Liver (tissue), 9 donors: ENCODE results near the gene FTO. TPM values are rescaled to one million over a fixed set of nuclear protein-coding genes. Genes with fewer than 3 reads are reported as not detected.
A peak's percentile ranks its signal among the peaks of the same experiment; 100 is the strongest.

ENCODE experiments used
- DNase-seq: peaks from one replicate; pipeline ENCODE4 v3.0.0-alpha.2; 2017; ENCODE audit warnings: low spot score
- H3K27ac ChIP-seq, 2 donors: one replicate each; pipeline ENCODE4 v1.7.0; 2013; ENCODE audit warnings: inconsistent platforms in 2 of 2, low read length in 2 of 2, control low read depth in 1 of 2, low read depth in 1 of 2, mild to moderate bottlenecking in 1 of 2
- H3K27me3 ChIP-seq, 4 donors: one replicate each; pipeline versions ENCODE4 v1.6.1 to v1.7.0; 2013; ENCODE audit warnings: low read length in 3 of 4, inconsistent platforms in 1 of 4, mild to moderate bottlenecking in 1 of 4, moderate library complexity in 1 of 4; ENCODE audit not compliant: control insufficient read depth in 4 of 4, insufficient read depth in 4 of 4
- H3K36me3 ChIP-seq, 4 donors: one replicate each; pipeline versions ENCODE4 v1.6.1 to v1.7.0; 2013; ENCODE audit warnings: low read length in 3 of 4, mild to moderate bottlenecking in 3 of 4, low read depth in 1 of 4, moderate library complexity in 1 of 4; ENCODE audit not compliant: control insufficient read depth in 4 of 4, insufficient read depth in 3 of 4
- H3K4me1 ChIP-seq, 4 donors: one replicate each; pipeline versions ENCODE4 v1.6.1 to v1.7.0; 2013; ENCODE audit warnings: low read length in 3 of 4, mild to moderate bottlenecking in 3 of 4, moderate library complexity in 1 of 4; ENCODE audit not compliant: control insufficient read depth in 4 of 4, insufficient read depth in 4 of 4
- H3K4me3 ChIP-seq, 3 donors: one replicate each; pipeline versions ENCODE4 v1.6.1 to v1.7.0; 2013; ENCODE audit warnings: low read length in 3 of 3, control low read depth in 1 of 3, low read depth in 1 of 3, mild to moderate bottlenecking in 1 of 3
- H3K9ac ChIP-seq, 2 donors: one replicate each; pipeline ENCODE4 v1.7.0; 2013; ENCODE audit warnings: low read length in 2 of 2, mild to moderate bottlenecking in 2 of 2, moderate library complexity in 2 of 2, control low read depth in 1 of 2, low read depth in 1 of 2
- H3K9me3 ChIP-seq, 4 donors: one replicate each; pipeline versions ENCODE4 v1.6.1 to v1.7.0; 2013; ENCODE audit warnings: low read length in 3 of 4; ENCODE audit not compliant: control insufficient read depth in 4 of 4
- EGR1 ChIP-seq, 2 donors: IDR thresholded peaks; 2 replicates each; pipeline ENCODE4 v1.6.1; 2016 to 2018; ENCODE audit warnings: antibody characterized with exemption in 2 of 2, low read depth in 2 of 2
- FOXA1 ChIP-seq: IDR thresholded peaks from 2 replicates; pipeline ENCODE4 v1.6.1; 2016; ENCODE audit warnings: antibody characterized with exemption
- FOXA2 ChIP-seq: IDR thresholded peaks from 2 replicates; pipeline ENCODE4 v1.6.1; 2016; ENCODE audit warnings: antibody characterized with exemption
- GABPA ChIP-seq, 2 donors: IDR thresholded peaks in 1 of 2; conservative IDR thresholded peaks in 1 of 2; 2 replicates each; pipeline ENCODE4 v1.6.1; 2016; ENCODE audit warnings: antibody characterized with exemption in 2 of 2, mild to moderate bottlenecking in 1 of 2, moderate library complexity in 1 of 2
- HNF4A ChIP-seq, 2 donors: conservative IDR thresholded peaks; 2 replicates each; pipeline ENCODE4 v1.6.1; 2016; ENCODE audit warnings: antibody characterized with exemption in 2 of 2, mild to moderate bottlenecking in 2 of 2
- HNF4G ChIP-seq: IDR thresholded peaks from 2 replicates; pipeline ENCODE4 v1.6.1; 2016; ENCODE audit warnings: antibody characterized with exemption
- JUND ChIP-seq, 2 donors: IDR thresholded peaks; 2 replicates each; pipeline ENCODE4 v1.6.1; 2016; ENCODE audit warnings: antibody characterized with exemption in 2 of 2
- RAD21 ChIP-seq, 2 donors: IDR thresholded peaks; 2 replicates each; pipeline ENCODE4 v1.6.1; 2016; ENCODE audit warnings: antibody characterized with exemption in 2 of 2, mild to moderate bottlenecking in 2 of 2
- SP1 ChIP-seq: IDR thresholded peaks from 2 replicates; pipeline ENCODE4 v1.6.1; 2018; ENCODE audit warnings: antibody characterized with exemption, mild to moderate bottlenecking
- TAF1 ChIP-seq: conservative IDR thresholded peaks from 2 replicates; pipeline ENCODE4 v1.6.1; 2016; ENCODE audit warnings: antibody characterized with exemption, mild to moderate bottlenecking
- YY1 ChIP-seq: IDR thresholded peaks from 2 replicates; pipeline ENCODE4 v1.6.1; 2016; ENCODE audit warnings: antibody characterized with exemption, mild to moderate bottlenecking
- WGBS: extraction: QIAGEN DNeasy Blood & Tissue Kit; methylation state at CpG from one replicate; pipeline ENCODE4 v1.1.7; 2013; 5-methylcytosine and 5-hydroxymethylcytosine counted together
- polyA plus RNA-seq, 2 donors: library from polyadenylated mRNA; stranded (reverse) in 1 of 2; unstranded in 1 of 2; fragments of 200-250 nt in 1 of 2; fragments of >200 nt in 1 of 2; fragmentation: Nextera tagmentation in 1 of 2; extraction: Ambion mirVana in 1 of 2; gene quantifications; one replicate each; pipeline versions ENCODE4 v1.2.1 to v1.2.3, GENCODE V29; 2013 to 2015
- total RNA-seq, 2 donors: library from RNA; depleted of rRNA; stranded (reverse); fragments of >200 nt; gene quantifications; one replicate each; pipeline ENCODE4 v1.2.3, GENCODE V29; 2014
- TF ChIP-seq, protein P1 (sequence below): IDR thresholded peaks from 2 replicates; pipeline ENCODE4 v1.6.1; 2016; ENCODE audit warnings: antibody characterized with exemption
- TF ChIP-seq, protein P2 (sequence below): fragments of 150-350 bp; IDR thresholded peaks from 2 replicates; pipeline ENCODE4 v1.5.1; 2017; ENCODE audit warnings: improper control_type of control experiment, low read depth, low read length; ENCODE audit not compliant: missing input control
- TF ChIP-seq, protein P3 (sequence below): IDR thresholded peaks from 2 replicates; pipeline ENCODE4 v1.6.1; 2016; ENCODE audit warnings: antibody characterized with exemption
- TF ChIP-seq, protein P4 (sequence below): IDR thresholded peaks from 2 replicates; pipeline ENCODE4 v1.6.1; 2016; ENCODE audit warnings: antibody characterized with exemption
- TF ChIP-seq, protein P5 (sequence below): IDR thresholded peaks from 2 replicates; pipeline ENCODE4 v1.6.1; 2016; ENCODE audit warnings: antibody characterized with exemption, mild to moderate bottlenecking
- donor health status: healthy.
- donor health status: healthy.
- donor health status: healthy.
- donor health status: healthy.
- donor health status: healthy.

FTO gene
- total and polyA plus RNA-seq, 4 donors = 12.0 to 54.2 (median 24.6) TPM

DNA sequence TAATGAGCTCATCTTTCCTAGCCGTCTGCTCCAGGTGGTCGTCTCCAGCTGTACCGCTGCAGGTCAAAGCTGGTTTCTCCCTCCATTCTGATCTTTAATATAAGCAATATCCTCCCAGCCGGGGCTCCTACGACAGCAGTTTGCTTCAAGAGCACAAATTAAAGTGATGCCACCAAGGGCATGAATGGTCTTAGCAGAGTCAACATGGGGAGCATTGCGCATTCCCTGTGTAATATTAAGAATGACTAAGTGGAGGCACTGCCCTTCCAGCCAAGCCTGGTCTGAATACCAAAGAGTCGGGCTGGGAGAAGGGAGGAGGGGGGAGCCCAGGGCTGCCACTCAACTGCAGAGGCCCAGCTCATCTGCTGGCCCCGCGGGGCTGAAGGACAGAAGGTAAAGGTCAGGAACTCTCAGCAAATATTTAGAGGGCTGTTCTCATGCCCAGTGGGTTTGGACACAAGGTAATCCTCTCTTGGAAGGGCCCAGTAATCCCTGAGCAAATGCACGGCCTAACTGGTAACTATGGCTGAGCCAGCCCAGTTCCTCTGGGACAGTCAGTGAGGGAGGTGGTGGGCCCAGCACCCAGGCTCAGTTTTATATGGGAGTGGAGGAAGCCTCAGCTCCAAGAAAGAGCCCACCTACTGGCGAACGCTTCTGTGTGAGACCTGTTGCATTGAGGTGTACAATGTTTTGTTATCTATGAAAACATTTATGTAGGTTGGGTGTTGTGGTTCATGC lies 461.4 kb downstream of the FTO start (continued):
- TF ChIP-seq, protein P1, sequence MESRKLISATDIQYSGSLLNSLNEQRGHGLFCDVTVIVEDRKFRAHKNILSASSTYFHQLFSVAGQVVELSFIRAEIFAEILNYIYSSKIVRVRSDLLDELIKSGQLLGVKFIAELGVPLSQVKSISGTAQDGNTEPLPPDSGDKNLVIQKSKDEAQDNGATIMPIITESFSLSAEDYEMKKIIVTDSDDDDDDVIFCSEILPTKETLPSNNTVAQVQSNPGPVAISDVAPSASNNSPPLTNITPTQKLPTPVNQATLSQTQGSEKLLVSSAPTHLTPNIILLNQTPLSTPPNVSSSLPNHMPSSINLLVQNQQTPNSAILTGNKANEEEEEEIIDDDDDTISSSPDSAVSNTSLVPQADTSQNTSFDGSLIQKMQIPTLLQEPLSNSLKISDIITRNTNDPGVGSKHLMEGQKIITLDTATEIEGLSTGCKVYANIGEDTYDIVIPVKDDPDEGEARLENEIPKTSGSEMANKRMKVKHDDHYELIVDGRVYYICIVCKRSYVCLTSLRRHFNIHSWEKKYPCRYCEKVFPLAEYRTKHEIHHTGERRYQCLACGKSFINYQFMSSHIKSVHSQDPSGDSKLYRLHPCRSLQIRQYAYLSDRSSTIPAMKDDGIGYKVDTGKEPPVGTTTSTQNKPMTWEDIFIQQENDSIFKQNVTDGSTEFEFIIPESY = peak; percentile 46
- TF ChIP-seq, protein P2, sequence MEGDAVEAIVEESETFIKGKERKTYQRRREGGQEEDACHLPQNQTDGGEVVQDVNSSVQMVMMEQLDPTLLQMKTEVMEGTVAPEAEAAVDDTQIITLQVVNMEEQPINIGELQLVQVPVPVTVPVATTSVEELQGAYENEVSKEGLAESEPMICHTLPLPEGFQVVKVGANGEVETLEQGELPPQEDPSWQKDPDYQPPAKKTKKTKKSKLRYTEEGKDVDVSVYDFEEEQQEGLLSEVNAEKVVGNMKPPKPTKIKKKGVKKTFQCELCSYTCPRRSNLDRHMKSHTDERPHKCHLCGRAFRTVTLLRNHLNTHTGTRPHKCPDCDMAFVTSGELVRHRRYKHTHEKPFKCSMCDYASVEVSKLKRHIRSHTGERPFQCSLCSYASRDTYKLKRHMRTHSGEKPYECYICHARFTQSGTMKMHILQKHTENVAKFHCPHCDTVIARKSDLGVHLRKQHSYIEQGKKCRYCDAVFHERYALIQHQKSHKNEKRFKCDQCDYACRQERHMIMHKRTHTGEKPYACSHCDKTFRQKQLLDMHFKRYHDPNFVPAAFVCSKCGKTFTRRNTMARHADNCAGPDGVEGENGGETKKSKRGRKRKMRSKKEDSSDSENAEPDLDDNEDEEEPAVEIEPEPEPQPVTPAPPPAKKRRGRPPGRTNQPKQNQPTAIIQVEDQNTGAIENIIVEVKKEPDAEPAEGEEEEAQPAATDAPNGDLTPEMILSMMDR = no peak
- peak in 1 of 2 donors; percentile 60 for TF ChIP-seq JUND (IDR thresholded peaks at IDR 0.05)

DNA sequence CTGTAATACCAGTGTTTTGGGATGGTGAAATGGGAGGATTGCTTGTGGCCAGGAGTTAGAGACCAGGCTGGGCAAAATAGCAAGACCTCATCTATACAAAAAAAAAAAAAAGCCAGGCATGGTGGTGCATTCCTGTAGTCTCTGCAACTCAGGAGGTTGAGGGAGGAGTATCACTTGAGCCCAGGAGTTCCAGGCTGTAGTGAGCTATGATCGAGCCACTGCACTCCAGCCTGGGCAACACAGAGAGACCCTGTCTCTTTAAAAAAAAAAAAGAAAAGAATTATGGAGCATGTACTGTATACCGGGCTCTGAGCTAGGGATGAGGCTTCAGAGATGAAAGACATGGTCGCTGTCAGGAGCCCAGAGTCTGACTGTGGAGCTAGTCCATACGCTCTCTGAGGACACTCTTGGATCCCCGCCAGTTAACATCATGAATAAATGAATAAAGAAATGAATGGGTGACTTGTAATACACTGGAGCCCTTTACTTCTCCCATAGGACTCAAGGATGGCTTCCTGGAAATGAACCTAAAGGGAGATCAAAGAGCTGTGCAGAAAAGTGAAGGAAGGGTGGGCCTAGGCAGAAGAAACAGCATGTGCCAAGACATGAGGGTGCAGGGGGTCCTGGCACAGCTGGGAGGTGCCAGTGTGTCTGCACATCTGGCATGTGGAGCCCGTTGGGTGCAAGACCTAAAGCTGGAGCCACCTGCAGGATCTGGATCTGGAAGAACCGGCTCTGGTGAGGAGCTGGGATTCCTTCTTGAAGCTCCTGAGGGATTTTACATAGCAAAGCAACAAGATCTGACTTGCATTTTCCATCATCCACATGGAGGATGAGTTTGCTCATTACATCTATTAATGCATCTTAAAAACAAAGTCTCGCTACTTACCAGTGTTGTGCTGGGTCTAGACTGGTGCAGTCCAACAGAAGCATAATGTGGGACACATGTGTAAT lies 462.2 kb downstream of the FTO start:
- no peak for DNase-seq
- no peaks in the 10 kb centered on the region for H3K36me3 ChIP-seq
- H3K27ac ChIP-seq = peak overlapping the region in 1 of 2 donors; percentile 17
- no peaks in the 10 kb centered on the region for H3K27me3 ChIP-seq
- H3K4me3 ChIP-seq = no peak overlapping the region
- H3K4me1 ChIP-seq = peaks cover 2 to 19% (median 13%) of the 10 kb centered on the region in 4 donors
- no peak overlapping the region for H3K9ac ChIP-seq
- TF ChIP-seq HNF4A (conservative IDR thresholded peaks at IDR 0.05) (no peak), JUND (IDR thresholded peaks at IDR 0.05) (no peak), EGR1 (IDR thresholded peaks at IDR 0.05; ENCODE audit: low read depth in 2 of 2) (no peak), TAF1 (no peak), HNF4G (no peak), GABPA (IDR thresholded peaks at IDR 0.05 in 1 of 2, conservative IDR thresholded peaks at IDR 0.05 in 1 of 2) (no peak)
- TF ChIP-seq, protein P3, sequence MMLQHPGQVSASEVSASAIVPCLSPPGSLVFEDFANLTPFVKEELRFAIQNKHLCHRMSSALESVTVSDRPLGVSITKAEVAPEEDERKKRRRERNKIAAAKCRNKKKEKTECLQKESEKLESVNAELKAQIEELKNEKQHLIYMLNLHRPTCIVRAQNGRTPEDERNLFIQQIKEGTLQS = no peak
- no peaks in the 10 kb centered on the region for H3K9me3 ChIP-seq
- 79% methylated on average over 8 of the region's 8 CpGs for WGBS

DNA sequence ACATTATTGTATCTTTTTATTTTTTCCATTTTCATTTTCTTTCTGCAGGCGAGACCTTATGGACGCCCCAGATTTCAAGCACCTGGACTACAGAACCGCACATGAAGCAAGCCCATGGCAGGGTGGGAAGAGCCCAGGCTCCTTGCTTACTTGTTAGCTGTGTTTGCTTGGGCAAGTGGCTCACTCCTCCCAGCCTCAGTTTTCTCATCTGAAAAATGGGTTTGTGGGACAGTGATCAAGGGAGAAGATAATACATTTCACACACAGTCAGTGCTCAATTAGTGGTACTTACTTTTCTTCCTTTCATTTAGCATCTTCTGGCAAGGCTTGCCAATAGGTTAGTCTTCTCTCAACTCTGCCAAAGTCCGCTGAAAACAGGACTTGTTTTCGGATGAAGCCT lies 465.2 kb downstream of the FTO start:
- Histone ChIP-seq H3K9ac (no peak overlapping the region), H3K4me1 (peaks cover 2 to 32% (median 24%) of the 10 kb centered on the region in 4 donors), H3K4me3 (no peak overlapping the region), H3K36me3 (no peaks in the 10 kb centered on the region), H3K27me3 (no peaks in the 10 kb centered on the region), H3K9me3 (no peaks in the 10 kb centered on the region), H3K27ac (no peak overlapping the region)
- 97% methylated on average over 5 of the region's 5 CpGs for WGBS
- no peak for DNase-seq
- TF ChIP-seq, protein P4, sequence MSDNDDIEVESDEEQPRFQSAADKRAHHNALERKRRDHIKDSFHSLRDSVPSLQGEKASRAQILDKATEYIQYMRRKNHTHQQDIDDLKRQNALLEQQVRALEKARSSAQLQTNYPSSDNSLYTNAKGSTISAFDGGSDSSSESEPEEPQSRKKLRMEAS = no peak
- no peak for TF ChIP-seq TAF1
- no peak for TF ChIP-seq EGR1 (IDR thresholded peaks at IDR 0.05; ENCODE audit: low read depth in 2 of 2)
- TF ChIP-seq, protein P3 = no peak
- no peak for TF ChIP-seq SP1
- no peak for TF ChIP-seq YY1
- TF ChIP-seq HNF4A (conservative IDR thresholded peaks at IDR 0.05) = no peak
- no peak for TF ChIP-seq RAD21 (IDR thresholded peaks at IDR 0.05)
- TF ChIP-seq, protein P1 = no peak
- no peak for TF ChIP-seq FOXA1
- TF ChIP-seq, protein P5, sequence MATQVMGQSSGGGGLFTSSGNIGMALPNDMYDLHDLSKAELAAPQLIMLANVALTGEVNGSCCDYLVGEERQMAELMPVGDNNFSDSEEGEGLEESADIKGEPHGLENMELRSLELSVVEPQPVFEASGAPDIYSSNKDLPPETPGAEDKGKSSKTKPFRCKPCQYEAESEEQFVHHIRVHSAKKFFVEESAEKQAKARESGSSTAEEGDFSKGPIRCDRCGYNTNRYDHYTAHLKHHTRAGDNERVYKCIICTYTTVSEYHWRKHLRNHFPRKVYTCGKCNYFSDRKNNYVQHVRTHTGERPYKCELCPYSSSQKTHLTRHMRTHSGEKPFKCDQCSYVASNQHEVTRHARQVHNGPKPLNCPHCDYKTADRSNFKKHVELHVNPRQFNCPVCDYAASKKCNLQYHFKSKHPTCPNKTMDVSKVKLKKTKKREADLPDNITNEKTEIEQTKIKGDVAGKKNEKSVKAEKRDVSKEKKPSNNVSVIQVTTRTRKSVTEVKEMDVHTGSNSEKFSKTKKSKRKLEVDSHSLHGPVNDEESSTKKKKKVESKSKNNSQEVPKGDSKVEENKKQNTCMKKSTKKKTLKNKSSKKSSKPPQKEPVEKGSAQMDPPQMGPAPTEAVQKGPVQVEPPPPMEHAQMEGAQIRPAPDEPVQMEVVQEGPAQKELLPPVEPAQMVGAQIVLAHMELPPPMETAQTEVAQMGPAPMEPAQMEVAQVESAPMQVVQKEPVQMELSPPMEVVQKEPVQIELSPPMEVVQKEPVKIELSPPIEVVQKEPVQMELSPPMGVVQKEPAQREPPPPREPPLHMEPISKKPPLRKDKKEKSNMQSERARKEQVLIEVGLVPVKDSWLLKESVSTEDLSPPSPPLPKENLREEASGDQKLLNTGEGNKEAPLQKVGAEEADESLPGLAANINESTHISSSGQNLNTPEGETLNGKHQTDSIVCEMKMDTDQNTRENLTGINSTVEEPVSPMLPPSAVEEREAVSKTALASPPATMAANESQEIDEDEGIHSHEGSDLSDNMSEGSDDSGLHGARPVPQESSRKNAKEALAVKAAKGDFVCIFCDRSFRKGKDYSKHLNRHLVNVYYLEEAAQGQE = no peak
- TF ChIP-seq JUND (IDR thresholded peaks at IDR 0.05) = no peak
- TF ChIP-seq FOXA2 = no peak
- TF ChIP-seq HNF4G = no peak
